Activated T-cell treated with anti-CD3 and anti-CD28 coated beads, Interleukin-2, amount 50 U/mL, for 4 hours (primary cell): ENCODE measurements around the gene TMEM169. TPM values are rescaled to one million over a fixed set of nuclear protein-coding genes. Genes with fewer than 3 reads are reported as not detected.
A peak's percentile ranks its signal among the peaks of the same experiment; 100 is the strongest.

ENCODE experiments used
- ATAC-seq, 2 donors: fragments of 200-7000 bp; cut with Tn5 transposase; one replicate each; pipeline ENCODE4 v1.10.0; 2021
- DNase-seq: peaks from one replicate; pipeline ENCODE4 v3.0.0-alpha.2; 2020
- H3K27me3 Mint-ChIP-seq: one replicate; pipeline ENCODE4 v1.8.0; 2021; ENCODE audit warnings: low read depth, mixed read lengths
- H3K36me3 Mint-ChIP-seq: one replicate; pipeline ENCODE4 v1.8.0; 2022; ENCODE audit warnings: mixed read lengths; ENCODE audit not compliant: insufficient read depth
- H3K4me1 Mint-ChIP-seq: one replicate; pipeline ENCODE4 v1.8.0; 2021; ENCODE audit warnings: low read depth, mixed read lengths
- H3K4me3 Mint-ChIP-seq: one replicate; pipeline ENCODE4 v1.8.0; 2021; ENCODE audit warnings: mild to moderate bottlenecking, moderate library complexity, mixed read lengths
- H3K9me3 Mint-ChIP-seq: one replicate; pipeline ENCODE4 v1.8.0; 2021; ENCODE audit warnings: mixed read lengths
- total RNA-seq, 3 donors: library from RNA; stranded (reverse); gene quantifications; one replicate each; pipeline ENCODE4 v1.2.1, GENCODE V29; 2021

The TMEM169 gene
- total RNA-seq, 3 donors from 2014 or later = 0.08 to 0.53 (median 0.27) TPM

DNA sequence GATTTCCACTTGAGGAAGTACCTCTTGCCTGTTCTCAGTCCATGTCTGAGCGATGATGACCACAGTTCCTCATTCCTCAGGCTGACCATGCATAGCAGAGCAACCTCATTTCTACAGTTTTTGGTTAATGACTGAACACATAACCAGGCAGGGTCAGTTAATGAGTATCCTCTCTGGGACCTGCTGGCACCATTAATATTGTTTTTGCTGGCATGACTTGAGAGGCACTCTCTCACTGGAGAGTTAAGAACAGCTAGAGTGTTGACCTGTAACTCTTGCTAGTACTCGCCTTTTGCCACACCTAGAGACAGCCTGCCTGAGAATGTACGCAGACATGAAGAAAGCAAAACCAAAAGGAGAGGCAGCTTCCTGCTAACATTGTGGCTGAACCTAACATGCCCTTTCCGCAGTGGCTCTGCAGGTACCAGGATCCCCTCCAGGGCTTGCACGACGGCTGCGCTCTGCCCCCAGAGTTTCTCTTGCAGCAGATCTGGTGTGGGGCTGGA is 24.0 kb upstream of the TMEM169 start:
- Mint-ChIP-seq H3K4me1 (peaks cover 32% of the 10 kb centered on the region), H3K36me3 (peaks cover 17% of the 10 kb centered on the region), H3K4me3 (peak overlapping the region; percentile 67), H3K9me3 (peaks cover 4% of the 10 kb centered on the region), H3K27me3 (no peaks in the 10 kb centered on the region)
- DNase-seq = peak; percentile 35
- peak; percentile 98 to 100 for ATAC-seq

- H3K9me3 Mint-ChIP-seq = peaks cover 4% of the 10 kb centered on the region
- H3K4me3 Mint-ChIP-seq = no peak overlapping the region
- H3K36me3 Mint-ChIP-seq = peaks cover 17% of the 10 kb centered on the region
- DNase-seq (no peak), ATAC-seq (no peak)
- peaks cover 32% of the 10 kb centered on the region for H3K4me1 Mint-ChIP-seq
- H3K27me3 Mint-ChIP-seq = no peaks in the 10 kb centered on the region
Observed at GRCh38 chr2:216059233-216059834, 22.4 kb upstream of the TMEM169 start.

GRCh38 chr2:216064014-216064630 is 17.6 kb upstream of the TMEM169 start:
- no peak for DNase-seq
- no peak for ATAC-seq
- Mint-ChIP-seq H3K4me3 (no peak overlapping the region), H3K27me3 (no peaks in the 10 kb centered on the region), H3K36me3 (peaks cover 11% of the 10 kb centered on the region), H3K9me3 (peaks cover 4% of the 10 kb centered on the region), H3K4me1 (peaks cover 11% of the 10 kb centered on the region)

GRCh38 chr2:216064665-216065064 is 17.1 kb upstream of the TMEM169 start:
- no peaks in the 10 kb centered on the region for H3K9me3 Mint-ChIP-seq
- H3K4me1 Mint-ChIP-seq = peaks cover 13% of the 10 kb centered on the region
- no peak for DNase-seq
- ATAC-seq = no peak
- H3K4me3 Mint-ChIP-seq = no peak overlapping the region
- no peaks in the 10 kb centered on the region for H3K27me3 Mint-ChIP-seq
- peaks cover 9% of the 10 kb centered on the region for H3K36me3 Mint-ChIP-seq

DNA sequence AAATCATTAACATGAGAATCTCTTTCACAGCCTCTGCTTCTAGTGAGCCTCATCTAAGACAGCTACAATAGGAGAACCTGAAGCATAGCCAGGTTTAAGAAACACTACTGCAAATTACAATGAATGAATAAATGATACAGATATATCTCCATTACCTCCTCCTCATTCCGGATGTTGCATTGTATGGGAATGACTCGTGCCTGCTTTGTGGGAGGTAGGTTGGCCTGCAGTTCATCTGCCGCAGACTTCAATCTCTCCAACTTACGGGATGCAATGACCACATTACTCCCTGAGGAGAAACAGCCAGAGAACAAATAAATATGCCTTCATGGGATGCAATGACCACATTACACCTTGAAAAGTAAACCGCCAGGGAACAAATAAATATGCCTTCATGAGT is 15.5 kb upstream of the TMEM169 start:
- H3K9me3 Mint-ChIP-seq = no peaks in the 10 kb centered on the region

DNA sequence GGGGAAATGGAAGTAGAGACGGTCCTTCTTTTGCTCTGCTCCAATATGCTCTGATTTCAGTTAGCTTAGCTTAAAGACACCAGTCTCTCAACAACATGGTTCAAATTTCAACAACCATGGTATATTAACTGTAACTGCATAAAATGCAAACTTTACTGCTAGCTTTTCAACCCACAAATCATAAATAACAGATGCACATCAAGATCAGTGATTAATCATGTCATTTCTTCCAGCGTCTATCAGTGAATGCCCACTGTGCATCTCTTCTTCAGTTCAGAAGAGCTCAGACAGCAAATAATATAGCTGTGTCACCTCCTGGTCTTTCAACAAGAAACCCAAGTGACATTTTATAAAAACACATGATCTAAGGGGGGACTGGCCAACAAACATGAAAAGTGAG is 12.7 kb upstream of the TMEM169 start:
- H3K4me1 Mint-ChIP-seq = peaks cover 17% of the 10 kb centered on the region
- H3K36me3 Mint-ChIP-seq = peaks cover 15% of the 10 kb centered on the region
- H3K27me3 Mint-ChIP-seq = no peaks in the 10 kb centered on the region
- H3K4me3 Mint-ChIP-seq = no peak overlapping the region
- no peak for DNase-seq
- no peaks in the 10 kb centered on the region for H3K9me3 Mint-ChIP-seq
- ATAC-seq = no peak

More for the DNA sequence above, 15.5 kb upstream of the TMEM169 start:
- ATAC-seq (no peak), DNase-seq (no peak)
- H3K4me1 Mint-ChIP-seq = peaks cover 13% of the 10 kb centered on the region
- no peak overlapping the region for H3K4me3 Mint-ChIP-seq
- H3K27me3 Mint-ChIP-seq = no peaks in the 10 kb centered on the region
- peaks cover 13% of the 10 kb centered on the region for H3K36me3 Mint-ChIP-seq

GRCh38 chr2:216070195-216070594 is 11.5 kb upstream of the TMEM169 start:
- Mint-ChIP-seq H3K4me1 (peaks cover 26% of the 10 kb centered on the region), H3K4me3 (no peak overlapping the region), H3K27me3 (no peaks in the 10 kb centered on the region), H3K9me3 (no peaks in the 10 kb centered on the region), H3K36me3 (peaks cover 20% of the 10 kb centered on the region)
- DNase-seq (no peak), ATAC-seq (no peak)

DNA sequence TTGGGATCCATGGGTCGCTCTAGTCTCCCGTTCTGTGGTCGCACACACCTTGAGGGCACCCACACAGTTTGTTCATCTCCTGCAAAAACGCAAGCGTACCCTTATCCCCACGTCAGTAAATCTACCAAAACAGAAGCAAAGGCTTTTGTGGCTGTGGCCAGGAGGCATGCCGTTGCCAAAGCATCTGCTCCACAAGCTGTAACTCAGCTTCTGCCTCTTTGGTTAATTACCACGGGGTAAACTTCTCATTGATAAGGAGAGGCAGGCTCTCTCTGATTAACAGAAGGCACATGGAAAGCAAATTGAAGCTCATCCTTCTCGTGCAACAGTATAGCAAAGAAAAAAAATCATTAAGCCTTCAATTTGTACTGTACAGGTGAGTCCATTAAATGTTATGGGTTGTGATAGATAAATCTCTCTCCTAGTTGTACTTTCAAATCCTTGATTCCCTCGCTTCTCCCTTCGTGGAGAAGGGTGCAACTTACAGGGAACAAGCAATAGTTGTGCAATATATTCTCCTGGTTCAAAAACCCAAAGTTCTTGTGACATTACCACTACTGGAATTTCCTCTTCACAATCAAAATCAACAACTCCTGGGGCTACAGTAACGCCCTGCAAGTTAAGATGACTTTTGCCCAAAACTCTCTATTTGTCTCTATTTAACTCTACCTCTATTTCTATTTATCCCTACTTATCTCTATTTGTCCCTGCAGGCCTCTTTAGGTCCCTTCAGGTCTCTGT is 10.4 kb upstream of the TMEM169 start:
- Mint-ChIP-seq H3K9me3 (no peaks in the 10 kb centered on the region), H3K4me3 (no peak overlapping the region), H3K27me3 (no peaks in the 10 kb centered on the region), H3K36me3 (peaks cover 20% of the 10 kb centered on the region), H3K4me1 (peaks cover 33% of the 10 kb centered on the region)
- DNase-seq (no peak), ATAC-seq (no peak)

DNA sequence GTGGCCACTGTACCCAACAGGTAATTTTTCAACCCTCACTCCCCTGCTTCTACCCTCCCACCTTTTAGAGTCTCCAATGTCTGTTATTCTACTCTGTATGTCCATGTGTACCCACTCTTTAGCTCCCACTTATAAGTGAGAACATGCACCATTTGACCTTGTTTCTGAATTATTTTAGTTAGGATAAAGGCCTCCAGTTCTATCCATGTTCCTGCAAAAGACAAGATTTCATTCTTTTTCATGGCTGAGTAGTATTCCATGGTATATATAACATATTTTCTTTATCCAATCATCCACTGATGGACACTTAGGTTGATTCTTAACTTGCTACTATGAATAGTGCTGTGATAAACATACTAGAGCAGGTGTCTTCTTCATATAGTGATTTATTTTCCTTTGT is 9.2 kb upstream of the TMEM169 start:
- H3K4me1 Mint-ChIP-seq = peaks cover 33% of the 10 kb centered on the region
- H3K4me3 Mint-ChIP-seq = no peak overlapping the region
- H3K27me3 Mint-ChIP-seq = no peaks in the 10 kb centered on the region
- peaks cover 17% of the 10 kb centered on the region for H3K36me3 Mint-ChIP-seq
- DNase-seq (no peak), ATAC-seq (no peak)
- H3K9me3 Mint-ChIP-seq = no peaks in the 10 kb centered on the region

DNA sequence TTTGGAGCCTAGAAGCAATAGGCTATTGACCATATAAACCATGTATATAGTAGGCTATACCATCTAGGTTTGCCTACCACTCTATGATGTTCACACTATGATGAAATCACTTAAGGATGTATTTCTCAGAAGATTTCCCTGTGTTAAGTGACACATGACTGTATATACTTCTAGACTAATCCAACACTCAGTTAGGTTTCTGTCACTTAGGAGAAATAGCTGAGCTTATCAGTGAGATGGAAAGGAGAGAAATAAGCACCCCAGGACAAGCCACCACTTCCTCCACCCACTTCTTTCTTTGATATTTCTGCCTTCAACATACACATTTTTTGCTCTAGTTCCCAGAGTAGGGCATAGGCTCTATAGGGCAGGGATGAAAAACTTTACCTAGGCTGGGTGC is 7.9 kb upstream of the TMEM169 start:
- Mint-ChIP-seq H3K27me3 (no peaks in the 10 kb centered on the region), H3K36me3 (peaks cover 17% of the 10 kb centered on the region), H3K4me3 (no peak overlapping the region), H3K9me3 (no peaks in the 10 kb centered on the region), H3K4me1 (peaks cover 30% of the 10 kb centered on the region)
- no peak for DNase-seq
- ATAC-seq = peak; percentile 18 to 21

GRCh38 chr2:216074380-216074779 is 7.3 kb upstream of the TMEM169 start:
- DNase-seq (no peak), ATAC-seq (no peak)
- H3K36me3 Mint-ChIP-seq = peaks cover 13% of the 10 kb centered on the region
- H3K4me1 Mint-ChIP-seq = peaks cover 25% of the 10 kb centered on the region
- H3K9me3 Mint-ChIP-seq = no peaks in the 10 kb centered on the region
- H3K27me3 Mint-ChIP-seq = no peaks in the 10 kb centered on the region
- H3K4me3 Mint-ChIP-seq = no peak overlapping the region

GRCh38 chr2:216074794-216075193 is 6.9 kb upstream of the TMEM169 start:
- DNase-seq (no peak), ATAC-seq (no peak)
- H3K4me3 Mint-ChIP-seq = no peak overlapping the region
- no peaks in the 10 kb centered on the region for H3K9me3 Mint-ChIP-seq
- H3K36me3 Mint-ChIP-seq = peaks cover 13% of the 10 kb centered on the region
- H3K27me3 Mint-ChIP-seq = no peaks in the 10 kb centered on the region
- H3K4me1 Mint-ChIP-seq = peaks cover 25% of the 10 kb centered on the region

GRCh38 chr2:216075510-216076485 is 5.9 kb upstream of the TMEM169 start:
- Mint-ChIP-seq H3K4me1 (peaks cover 32% of the 10 kb centered on the region), H3K9me3 (no peaks in the 10 kb centered on the region), H3K27me3 (no peaks in the 10 kb centered on the region), H3K4me3 (no peak overlapping the region), H3K36me3 (peaks cover 11% of the 10 kb centered on the region)
- no peak for ATAC-seq
- DNase-seq = no peak

GRCh38 chr2:216078776-216079175 is 2.9 kb upstream of the TMEM169 start:
- peaks cover 57% of the 10 kb centered on the region for H3K4me1 Mint-ChIP-seq
- H3K36me3 Mint-ChIP-seq = peaks cover 5% of the 10 kb centered on the region
- no peaks in the 10 kb centered on the region for H3K9me3 Mint-ChIP-seq
- H3K27me3 Mint-ChIP-seq = no peaks in the 10 kb centered on the region
- ATAC-seq = no peak
- H3K4me3 Mint-ChIP-seq = no peak overlapping the region
- DNase-seq = no peak
